Neural cell (in vitro differentiated cells): ENCODE measurements around the gene RELA. TPM values are rescaled to one million over a fixed set of nuclear protein-coding genes. Genes with fewer than 3 reads are reported as not detected.

Experiments
- H2AFZ ChIP-seq: fragments of 200-600, 300-800 bp; sonication (generic), shearing (Covaris generic); 2 replicates; pipeline ENCODE4 v1.6.0; 2014; ENCODE audit warnings: low read depth, mild to moderate bottlenecking, antibody characterized with exemption, low read length, moderate library complexity
- H3F3A ChIP-seq: fragments of 200-600 bp; shearing (Covaris generic); 2 replicates; pipeline ENCODE4 v1.6.1; 2016; ENCODE audit warnings: mild to moderate bottlenecking, moderate library complexity, mixed read lengths, antibody characterized with exemption, low read length; ENCODE audit not compliant: insufficient read depth, poor library complexity, severe bottlenecking
- H3K27ac ChIP-seq: fragments of 200-600, 300-800 bp; sonication (generic), shearing (Covaris generic); 2 replicates; pipeline ENCODE4 v1.5.1; 2014; ENCODE audit warnings: mild to moderate bottlenecking, low read length, moderate library complexity
- H3K27me3 ChIP-seq: fragments of 300-800, 200-600 bp; sonication (generic), shearing (Covaris generic); 2 replicates; pipeline ENCODE4 v1.6.0; 2014; ENCODE audit warnings: mild to moderate bottlenecking, low read depth, low read length, moderate library complexity; ENCODE audit not compliant: insufficient read depth
- H3K36me3 ChIP-seq: fragments of 300-800, 200-600 bp; sonication (generic), shearing (Covaris generic); 2 replicates; pipeline ENCODE4 v1.5.1; 2014; ENCODE audit warnings: mild to moderate bottlenecking, antibody characterized with exemption, low read length, moderate library complexity; ENCODE audit not compliant: insufficient read depth
- H3K4me2 ChIP-seq: fragments of 300-800, 200-600 bp; sonication (generic), shearing (Covaris generic); 2 replicates; pipeline ENCODE4 v1.6.0; 2014; ENCODE audit warnings: mild to moderate bottlenecking, low read length
- H3K4me3 ChIP-seq: fragments of 300-800, 200-600 bp; sonication (generic), shearing (Covaris generic); 2 replicates; pipeline ENCODE4 v1.5.1; 2014; ENCODE audit warnings: mild to moderate bottlenecking, low read length, moderate library complexity
- H3K79me2 ChIP-seq: fragments of 200-600 bp; shearing (Covaris generic); replicated peaks from 2 replicates; pipeline ENCODE4 v1.6.0; 2014; ENCODE audit warnings: mild to moderate bottlenecking, low read length, moderate library complexity; ENCODE audit not compliant: insufficient read depth
- H3K9ac ChIP-seq: fragments of 300-800, 200-600 bp; sonication (generic), shearing (Covaris generic); 2 replicates; pipeline ENCODE4 v1.6.1; 2016; ENCODE audit warnings: mild to moderate bottlenecking, low read length, mixed read lengths
- H3K9me2 ChIP-seq: fragments of 200-600 bp; shearing (Covaris generic); 2 replicates; pipeline ENCODE4 v1.6.1; 2016; ENCODE audit warnings: mild to moderate bottlenecking, low read length, mixed read lengths; ENCODE audit not compliant: insufficient read depth
- H3K9me3 ChIP-seq: fragments of 200-600, 300-800 bp; sonication (generic), shearing (Covaris generic); 2 replicates; pipeline ENCODE4 v1.6.1; 2016; ENCODE audit warnings: mild to moderate bottlenecking, mixed run types, low read length, moderate library complexity, mixed read lengths
- H4K20me1 ChIP-seq: fragments of 200-600 bp; shearing (Covaris generic); 2 replicates; pipeline ENCODE4 v1.6.1; 2016; ENCODE audit warnings: mild to moderate bottlenecking, mixed run types; ENCODE audit not compliant: insufficient read depth
- EP300 ChIP-seq: fragments of 450-650 bp; conservative IDR thresholded peaks from 2 replicates; pipeline ENCODE4 v1.6.1; 2014; ENCODE audit warnings: antibody characterized with exemption, mild to moderate bottlenecking, moderate library complexity; ENCODE audit not compliant: poor library complexity, severe bottlenecking
- EZH2 ChIP-seq: fragments of 200-600, 300-800 bp; shearing (Covaris generic), sonication (generic); IDR thresholded peaks from 2 replicates; pipeline ENCODE4 v1.6.1; 2014; ENCODE audit warnings: antibody characterized with exemption, low read length, borderline replicate concordance, mild to moderate bottlenecking; ENCODE audit not compliant: insufficient read depth, poor library complexity, severe bottlenecking
- MXI1 ChIP-seq: fragments of 450-650 bp; conservative IDR thresholded peaks from 2 replicates; pipeline ENCODE4 v1.6.1; 2014; ENCODE audit warnings: antibody characterized with exemption, mild to moderate bottlenecking; ENCODE audit not compliant: poor library complexity, severe bottlenecking
- POLR2AphosphoS5 ChIP-seq: IDR thresholded peaks from 2 replicates; pipeline ENCODE4 v1.6.1; 2012
- RAD21 ChIP-seq: fragments of 450-650 bp; conservative IDR thresholded peaks from 2 replicates; pipeline ENCODE4 v1.6.1; 2014; ENCODE audit warnings: antibody characterized with exemption, mild to moderate bottlenecking, moderate library complexity
- SMC3 ChIP-seq: fragments of 450-650 bp; conservative IDR thresholded peaks from 2 replicates; pipeline ENCODE4 v1.6.1; 2014; ENCODE audit warnings: antibody characterized with exemption, mild to moderate bottlenecking, moderate library complexity; ENCODE audit not compliant: poor library complexity
- TAF1 ChIP-seq: IDR thresholded peaks from 2 replicates; pipeline ENCODE4 v1.6.1; 2012; ENCODE audit warnings: low read depth
- polyA plus RNA-seq: library from polyadenylated mRNA; depleted of rRNA; stranded (reverse); fragments of >200 nt; gene quantifications from 2 replicates; pipeline ENCODE4 v1.2.3, GENCODE V29; 2014
- TF ChIP-seq, protein P1 (sequence below): IDR thresholded peaks from 2 replicates; pipeline ENCODE4 v1.6.1; 2012; ENCODE audit warnings: borderline replicate concordance
- TF ChIP-seq, protein P2 (sequence below): fragments of 450-650 bp; IDR thresholded peaks from 2 replicates; pipeline ENCODE4 v1.5.1; 2014; ENCODE audit warnings: antibody characterized with exemption, mild to moderate bottlenecking, moderate library complexity; ENCODE audit not compliant: poor library complexity, severe bottlenecking

RELA gene
- polyA plus RNA-seq, 1 donor from 2014 or later: 19.3 TPM

DNA sequence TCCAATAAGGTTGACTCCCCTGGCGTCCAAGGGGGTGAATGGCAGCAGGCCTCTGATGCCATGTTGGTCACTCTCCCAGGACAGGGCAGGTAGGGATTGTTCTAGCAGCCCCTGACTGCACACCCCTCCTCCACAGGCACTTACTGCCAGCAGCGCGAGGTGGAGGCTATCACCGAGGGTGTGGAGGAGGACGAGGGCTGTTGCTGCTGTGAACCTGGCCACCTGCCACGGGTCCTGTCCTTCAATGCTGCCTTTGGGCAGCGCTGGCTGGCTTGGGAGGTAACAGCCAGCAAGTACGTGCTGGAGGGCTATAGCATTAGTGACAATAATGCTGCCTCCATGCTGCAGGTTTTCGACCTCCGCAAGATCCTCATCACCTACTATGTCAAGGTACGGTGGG, 32.5 kb downstream of the RELA start:
- Histone ChIP-seq H3K27ac (no peak overlapping the region), H3K79me2 (no peaks in the 10 kb centered on the region), H3K4me3 (no peak overlapping the region), H3K27me3 (no peaks in the 10 kb centered on the region), H3K9me3 (no peaks in the 10 kb centered on the region), H3K4me2 (no peak overlapping the region), H3K36me3 (peaks cover 4% of the 10 kb centered on the region), H3K9me2 (no peaks in the 10 kb centered on the region), H2AFZ (no peak overlapping the region), H3K9ac (no peak overlapping the region), H3F3A (no peaks in the 10 kb centered on the region), H4K20me1 (no peaks in the 10 kb centered on the region)
- TF ChIP-seq EZH2 (no peak), SMC3 (no peak), EP300 (no peak), RAD21 (no peak), MXI1 (no peak), TAF1 (no peak), POLR2AphosphoS5 (no peak)
- TF ChIP-seq, protein P1, sequence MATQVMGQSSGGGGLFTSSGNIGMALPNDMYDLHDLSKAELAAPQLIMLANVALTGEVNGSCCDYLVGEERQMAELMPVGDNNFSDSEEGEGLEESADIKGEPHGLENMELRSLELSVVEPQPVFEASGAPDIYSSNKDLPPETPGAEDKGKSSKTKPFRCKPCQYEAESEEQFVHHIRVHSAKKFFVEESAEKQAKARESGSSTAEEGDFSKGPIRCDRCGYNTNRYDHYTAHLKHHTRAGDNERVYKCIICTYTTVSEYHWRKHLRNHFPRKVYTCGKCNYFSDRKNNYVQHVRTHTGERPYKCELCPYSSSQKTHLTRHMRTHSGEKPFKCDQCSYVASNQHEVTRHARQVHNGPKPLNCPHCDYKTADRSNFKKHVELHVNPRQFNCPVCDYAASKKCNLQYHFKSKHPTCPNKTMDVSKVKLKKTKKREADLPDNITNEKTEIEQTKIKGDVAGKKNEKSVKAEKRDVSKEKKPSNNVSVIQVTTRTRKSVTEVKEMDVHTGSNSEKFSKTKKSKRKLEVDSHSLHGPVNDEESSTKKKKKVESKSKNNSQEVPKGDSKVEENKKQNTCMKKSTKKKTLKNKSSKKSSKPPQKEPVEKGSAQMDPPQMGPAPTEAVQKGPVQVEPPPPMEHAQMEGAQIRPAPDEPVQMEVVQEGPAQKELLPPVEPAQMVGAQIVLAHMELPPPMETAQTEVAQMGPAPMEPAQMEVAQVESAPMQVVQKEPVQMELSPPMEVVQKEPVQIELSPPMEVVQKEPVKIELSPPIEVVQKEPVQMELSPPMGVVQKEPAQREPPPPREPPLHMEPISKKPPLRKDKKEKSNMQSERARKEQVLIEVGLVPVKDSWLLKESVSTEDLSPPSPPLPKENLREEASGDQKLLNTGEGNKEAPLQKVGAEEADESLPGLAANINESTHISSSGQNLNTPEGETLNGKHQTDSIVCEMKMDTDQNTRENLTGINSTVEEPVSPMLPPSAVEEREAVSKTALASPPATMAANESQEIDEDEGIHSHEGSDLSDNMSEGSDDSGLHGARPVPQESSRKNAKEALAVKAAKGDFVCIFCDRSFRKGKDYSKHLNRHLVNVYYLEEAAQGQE: no peak

DNA sequence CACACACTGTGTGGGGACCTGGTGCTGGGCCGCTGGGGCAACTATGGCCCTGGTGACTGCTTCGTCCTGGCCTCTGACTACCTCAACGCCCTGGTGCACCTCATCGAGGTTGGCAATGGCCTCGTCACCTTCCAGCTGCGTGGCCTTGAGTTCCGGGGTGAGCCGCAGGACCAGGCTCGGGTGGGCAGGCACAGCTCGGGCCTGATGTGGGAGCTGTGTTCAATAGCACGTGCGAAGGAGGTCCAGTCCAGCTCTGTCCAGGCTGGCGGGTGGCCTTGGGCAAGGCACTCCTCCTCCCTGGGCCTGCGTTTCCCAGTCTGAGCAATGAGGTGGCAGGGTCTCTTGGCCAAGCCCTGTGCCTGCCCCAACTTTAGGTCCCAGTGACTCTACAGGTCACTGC, 33.1 kb downstream of the RELA start:
- no peak for TF ChIP-seq TAF1
- TF ChIP-seq, protein P2, sequence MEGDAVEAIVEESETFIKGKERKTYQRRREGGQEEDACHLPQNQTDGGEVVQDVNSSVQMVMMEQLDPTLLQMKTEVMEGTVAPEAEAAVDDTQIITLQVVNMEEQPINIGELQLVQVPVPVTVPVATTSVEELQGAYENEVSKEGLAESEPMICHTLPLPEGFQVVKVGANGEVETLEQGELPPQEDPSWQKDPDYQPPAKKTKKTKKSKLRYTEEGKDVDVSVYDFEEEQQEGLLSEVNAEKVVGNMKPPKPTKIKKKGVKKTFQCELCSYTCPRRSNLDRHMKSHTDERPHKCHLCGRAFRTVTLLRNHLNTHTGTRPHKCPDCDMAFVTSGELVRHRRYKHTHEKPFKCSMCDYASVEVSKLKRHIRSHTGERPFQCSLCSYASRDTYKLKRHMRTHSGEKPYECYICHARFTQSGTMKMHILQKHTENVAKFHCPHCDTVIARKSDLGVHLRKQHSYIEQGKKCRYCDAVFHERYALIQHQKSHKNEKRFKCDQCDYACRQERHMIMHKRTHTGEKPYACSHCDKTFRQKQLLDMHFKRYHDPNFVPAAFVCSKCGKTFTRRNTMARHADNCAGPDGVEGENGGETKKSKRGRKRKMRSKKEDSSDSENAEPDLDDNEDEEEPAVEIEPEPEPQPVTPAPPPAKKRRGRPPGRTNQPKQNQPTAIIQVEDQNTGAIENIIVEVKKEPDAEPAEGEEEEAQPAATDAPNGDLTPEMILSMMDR: no peak
- TF ChIP-seq RAD21: no peak
- TF ChIP-seq SMC3: no peak
- no peak for TF ChIP-seq POLR2AphosphoS5
- no peak for TF ChIP-seq EZH2
- no peak for TF ChIP-seq EP300
- TF ChIP-seq, protein P1: no peak
- no peak for TF ChIP-seq MXI1
- no peak overlapping the region for H2AFZ ChIP-seq
- no peaks in the 10 kb centered on the region for H3K79me2 ChIP-seq
- H3K27me3 ChIP-seq: no peaks in the 10 kb centered on the region
- no peaks in the 10 kb centered on the region for H3K9me2 ChIP-seq
- no peak overlapping the region for H3K9ac ChIP-seq
- no peaks in the 10 kb centered on the region for H3K36me3 ChIP-seq
- no peak overlapping the region for H3K27ac ChIP-seq
- no peak overlapping the region for H3K4me3 ChIP-seq
- H4K20me1 ChIP-seq: no peaks in the 10 kb centered on the region
- H3F3A ChIP-seq: no peaks in the 10 kb centered on the region
- H3K4me2 ChIP-seq: no peak overlapping the region
- H3K9me3 ChIP-seq: no peaks in the 10 kb centered on the region
